ENCODE data around the gene ARHGAP21. TPM values are rescaled to one million over a fixed set of nuclear protein-coding genes. Genes with fewer than 3 reads are reported as not detected.

The ARHGAP21 gene
- total and polyA plus RNA-seq, 9 of the 15 experiments (the other 6 are each of a cell fraction or from before 2014, with no cell fraction given), result 13.6 to 145 (median 60.8) TPM

DNA sequence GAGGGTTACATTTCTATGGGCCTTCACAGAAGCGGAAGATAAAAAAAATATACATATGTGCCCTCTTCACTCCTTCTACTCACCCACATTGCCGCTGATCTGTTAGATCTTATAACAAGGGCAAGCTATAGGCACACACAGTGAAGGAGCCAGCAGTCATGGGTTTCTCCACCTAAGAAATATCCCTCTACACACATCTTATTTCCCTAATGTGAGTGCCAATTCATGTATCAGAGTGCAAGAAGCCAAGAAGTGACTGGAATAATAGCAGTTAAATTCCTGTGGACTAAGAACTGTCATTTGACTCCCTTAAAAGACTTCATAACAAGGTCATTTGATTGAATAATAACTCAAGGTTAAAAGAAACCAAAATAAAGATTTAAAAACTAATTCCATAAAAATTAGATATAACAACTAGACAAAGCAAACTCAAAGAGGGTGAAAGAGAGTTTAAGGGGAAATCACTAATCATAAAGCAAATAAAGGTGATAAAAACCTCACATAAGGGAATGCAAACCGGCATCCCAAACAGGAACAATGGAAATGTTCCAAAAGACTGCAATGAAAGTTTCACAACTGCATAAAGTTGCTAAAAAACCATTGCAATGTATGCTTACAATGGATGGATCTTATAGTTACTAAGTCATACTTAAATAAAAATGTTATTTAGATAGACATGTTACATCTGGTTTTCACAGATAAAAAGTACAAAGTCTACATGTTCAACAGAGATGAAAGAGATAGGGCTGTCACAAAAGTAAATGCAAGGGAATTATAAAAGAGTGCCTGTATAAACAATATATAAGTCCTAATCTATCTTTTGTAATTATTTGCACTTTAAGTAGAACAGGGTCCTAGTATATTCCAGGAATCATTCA, 42.8 kb downstream of the ARHGAP21 start (continued):
- TF ChIP-seq PKNOX1 (IDR thresholded peaks at IDR 0.05) (peak; percentile 20; the same call in 1 of the 2 replicates), ZBTB17 (CRISPR knock-in tag; IDR thresholded peaks at IDR 0.05) (no peak), JUND (IDR thresholded peaks at IDR 0.05; ENCODE audit: borderline replicate concordance, low read depth, low read length) (no peak), JUND (tag; IDR thresholded peaks at IDR 0.05; ENCODE audit: borderline replicate concordance, low read depth, low read length) (no peak), ZBTB11 (CRISPR knock-in tag; IDR thresholded peaks at IDR 0.05) (peak in 1 of 3 experiments; percentile 13; a peak in 1 of 6 replicates), ZNF143 (CRISPR knock-in tag; IDR thresholded peaks at IDR 0.05) (no peak), ARID1B (IDR thresholded peaks at IDR 0.05) (peak; percentile 70), LEF1 (IDR thresholded peaks at IDR 0.05) (peak; percentile 31; the same call in 1 of the 2 replicates), CHD1 (IDR thresholded peaks at IDR 0.05; ENCODE audit: low read length) (no peak), NFATC3 (IDR thresholded peaks at IDR 0.05) (no peak), TAL1 (IDR thresholded peaks at IDR 0.05) (peak; percentile 57), ZNF609 (CRISPR knock-in tag; IDR thresholded peaks at IDR 0.05; ENCODE audit: borderline replicate concordance) (no peak), EP300 (IDR thresholded peaks at IDR 0.05; ENCODE audit: low read length) (0 out of 2 replicates have a peak, but pooled peaks have one; percentile 5), ZNF124 (CRISPR knock-in tag; IDR thresholded peaks at IDR 0.05) (no peak), KDM2B (CRISPR knock-in tag; IDR thresholded peaks at IDR 0.05) (no peak), NCOA1 (IDR thresholded peaks at IDR 0.05; ENCODE audit: low read depth) (no peak), ZNF165 (CRISPR knock-in tag; IDR thresholded peaks at IDR 0.05; ENCODE audit: borderline replicate concordance) (no peak), FOXP1 (CRISPR knock-in tag; IDR thresholded peaks at IDR 0.05) (no peak)
